ES-I3 (cell line): ENCODE measurements around the gene CDH15.

Experiments
- H3K36me3 ChIP-seq: 2 replicates; pipeline ENCODE4 v1.6.1; 2013; ENCODE audit warnings: mild to moderate bottlenecking, low read length, control low read depth, moderate library complexity; ENCODE audit not compliant: insufficient read depth
- H3K4me1 ChIP-seq: 2 replicates; pipeline ENCODE4 v1.6.1; 2013; ENCODE audit warnings: mild to moderate bottlenecking, control low read depth, low read length; ENCODE audit not compliant: insufficient read depth
- H3K9ac ChIP-seq: 2 replicates; pipeline ENCODE4 v1.6.1; 2013; ENCODE audit warnings: low read depth, mild to moderate bottlenecking, low read length, moderate library complexity
- H3K9me3 ChIP-seq: 2 replicates; pipeline ENCODE4 v1.6.1; 2013; ENCODE audit warnings: mild to moderate bottlenecking, low read length, moderate library complexity; ENCODE audit not compliant: control insufficient read depth, insufficient read depth

The CDH15 gene, protein sequence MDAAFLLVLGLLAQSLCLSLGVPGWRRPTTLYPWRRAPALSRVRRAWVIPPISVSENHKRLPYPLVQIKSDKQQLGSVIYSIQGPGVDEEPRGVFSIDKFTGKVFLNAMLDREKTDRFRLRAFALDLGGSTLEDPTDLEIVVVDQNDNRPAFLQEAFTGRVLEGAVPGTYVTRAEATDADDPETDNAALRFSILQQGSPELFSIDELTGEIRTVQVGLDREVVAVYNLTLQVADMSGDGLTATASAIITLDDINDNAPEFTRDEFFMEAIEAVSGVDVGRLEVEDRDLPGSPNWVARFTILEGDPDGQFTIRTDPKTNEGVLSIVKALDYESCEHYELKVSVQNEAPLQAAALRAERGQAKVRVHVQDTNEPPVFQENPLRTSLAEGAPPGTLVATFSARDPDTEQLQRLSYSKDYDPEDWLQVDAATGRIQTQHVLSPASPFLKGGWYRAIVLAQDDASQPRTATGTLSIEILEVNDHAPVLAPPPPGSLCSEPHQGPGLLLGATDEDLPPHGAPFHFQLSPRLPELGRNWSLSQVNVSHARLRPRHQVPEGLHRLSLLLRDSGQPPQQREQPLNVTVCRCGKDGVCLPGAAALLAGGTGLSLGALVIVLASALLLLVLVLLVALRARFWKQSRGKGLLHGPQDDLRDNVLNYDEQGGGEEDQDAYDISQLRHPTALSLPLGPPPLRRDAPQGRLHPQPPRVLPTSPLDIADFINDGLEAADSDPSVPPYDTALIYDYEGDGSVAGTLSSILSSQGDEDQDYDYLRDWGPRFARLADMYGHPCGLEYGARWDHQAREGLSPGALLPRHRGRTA

DNA sequence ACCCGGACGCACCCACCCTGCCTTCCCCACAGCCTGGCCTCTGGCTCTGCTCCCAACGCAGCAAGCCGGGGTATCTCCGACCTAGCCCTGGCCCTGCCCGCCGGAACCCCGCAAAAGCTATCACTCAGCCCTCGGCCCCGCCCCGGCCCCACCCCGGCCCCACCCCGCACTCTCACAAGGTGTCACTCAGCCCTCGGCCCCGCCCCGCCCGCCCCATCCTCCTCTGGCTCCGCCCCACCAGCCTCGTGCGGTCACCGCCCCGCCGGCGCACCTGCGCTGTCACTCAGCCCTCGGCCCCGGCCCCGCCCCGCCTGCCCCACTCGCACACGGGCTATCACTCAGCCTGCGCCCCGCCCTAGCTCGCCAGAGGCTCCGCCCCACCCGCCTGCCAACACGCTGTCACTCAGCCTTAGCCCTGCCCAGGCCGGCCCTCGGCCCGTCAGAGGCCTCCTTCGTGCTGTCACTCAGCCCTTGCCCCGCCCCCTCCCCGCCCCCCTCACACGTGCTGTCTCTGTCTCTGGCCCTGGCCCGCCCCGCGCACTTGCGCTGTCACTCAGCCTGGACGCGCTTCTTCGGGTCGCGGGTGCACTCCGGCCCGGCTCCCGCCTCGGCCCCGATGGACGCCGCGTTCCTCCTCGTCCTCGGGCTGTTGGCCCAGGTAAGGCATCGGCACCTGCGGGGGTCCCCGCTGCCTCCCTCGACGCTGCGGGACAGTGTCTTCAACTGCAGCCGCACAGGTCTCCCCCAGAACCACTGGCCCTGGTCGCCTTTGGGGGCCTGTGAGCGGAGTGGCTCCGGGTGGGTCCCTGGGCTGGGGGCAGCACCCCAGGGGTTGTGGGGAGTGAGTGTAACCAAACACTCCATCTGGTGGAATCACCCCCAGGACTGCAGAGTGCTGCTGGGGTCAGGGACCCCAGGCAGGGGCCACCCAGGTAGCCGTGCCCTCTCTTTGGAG, at the start of gene CDH15:
CDH15 (plus strand) TSS at position 533 of the 955 bp plus-strand sequence; CDS start at position 617, 84 bp downstream.
- Histone ChIP-seq H3K4me1 (peaks cover 18% of the 10 kb centered on the region; the same call in 1 of the 2 replicates), H3K36me3 (no peaks in the 10 kb centered on the region), H3K9me3 (no peaks in the 10 kb centered on the region), H3K9ac (peak within 1 kb of the TSS; percentile 54; the same call in 1 of the 2 replicates)

DNA sequence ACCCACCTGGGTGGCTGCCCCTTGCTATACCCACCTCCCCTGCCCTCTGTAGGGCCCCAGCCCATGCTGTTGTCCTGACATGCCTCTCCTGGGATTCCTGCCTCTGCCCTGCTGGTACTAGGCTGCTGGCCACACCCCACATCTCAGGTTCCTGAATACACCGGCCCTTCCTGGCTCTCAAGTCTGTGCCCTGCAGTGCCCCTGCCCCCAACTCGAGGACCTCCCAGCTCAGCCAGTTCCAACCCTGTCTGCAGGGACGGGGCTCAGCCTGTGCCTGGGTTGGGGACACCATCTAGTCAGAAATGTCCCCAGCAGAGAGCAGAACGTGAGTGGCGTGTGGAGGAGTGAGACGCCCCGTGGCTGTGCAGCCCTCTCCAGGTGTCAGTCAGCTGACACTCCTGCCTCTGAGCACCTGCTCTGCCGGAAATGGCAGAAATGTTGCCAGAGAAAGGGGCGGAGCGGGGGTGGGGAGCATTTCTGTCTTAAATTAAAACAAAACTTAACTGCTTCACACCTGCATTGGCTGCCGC, 49.2 kb upstream of the CDH15 start:
- no peak overlapping the region for H3K9ac ChIP-seq
- no peaks in the 10 kb centered on the region for H3K4me1 ChIP-seq
- no peaks in the 10 kb centered on the region for H3K9me3 ChIP-seq
- H3K36me3 ChIP-seq = peaks cover 14% of the 10 kb centered on the region

DNA sequence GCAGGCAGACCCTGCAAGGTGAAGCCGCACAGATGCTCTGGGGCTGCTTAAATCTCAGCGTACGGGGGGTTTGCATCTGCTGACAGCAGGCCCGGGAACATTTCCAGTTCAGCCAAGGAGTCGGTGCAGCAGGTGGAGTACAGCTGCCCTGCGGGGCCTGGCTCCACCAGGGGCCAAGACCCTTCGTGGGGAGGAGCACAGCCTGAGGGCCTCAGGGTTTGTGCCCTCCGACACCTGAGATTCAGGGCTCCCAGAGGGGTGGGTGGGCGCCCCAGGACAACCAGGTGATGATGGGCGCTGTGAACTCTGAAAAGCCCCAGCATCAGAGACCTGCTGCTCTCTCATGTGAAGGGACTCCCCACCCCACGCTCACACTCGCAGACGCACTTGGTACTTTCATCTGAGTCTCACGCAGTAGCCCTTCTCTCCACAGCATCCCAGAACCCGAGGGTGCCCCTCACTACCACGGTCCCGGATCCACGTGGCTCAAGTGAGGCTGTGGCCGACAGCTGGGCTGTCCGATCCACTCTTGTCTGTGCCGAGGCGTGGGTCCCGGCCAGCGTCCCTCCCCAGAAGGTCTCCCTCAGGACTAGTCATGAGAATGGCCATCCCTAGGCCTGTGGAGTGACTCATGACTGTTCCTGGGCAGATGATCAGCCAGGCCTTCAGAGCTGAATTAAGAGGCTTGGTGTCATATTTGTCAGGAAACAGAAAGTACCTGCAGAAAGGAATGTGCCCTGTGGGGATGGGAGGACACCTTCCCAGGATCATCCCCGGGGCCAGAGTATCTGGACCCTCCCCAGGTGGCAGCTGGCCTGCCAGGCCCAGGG, 48.3 kb upstream of the CDH15 start:
- Histone ChIP-seq H3K9me3 (no peaks in the 10 kb centered on the region), H3K4me1 (no peaks in the 10 kb centered on the region), H3K36me3 (peaks cover 14% of the 10 kb centered on the region), H3K9ac (no peak overlapping the region)

DNA sequence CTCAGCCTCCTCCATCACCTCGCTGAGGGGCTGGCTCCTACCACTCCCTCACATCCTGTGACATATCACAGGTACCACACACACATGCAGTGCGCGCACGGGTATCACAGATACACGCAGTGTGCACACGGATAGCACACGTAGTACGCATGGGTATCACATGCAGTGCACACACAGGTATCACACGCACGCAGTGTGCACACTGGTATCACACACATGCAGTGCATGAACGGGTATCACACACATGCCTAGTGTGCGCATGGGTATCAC, 47.8 kb upstream of the CDH15 start:
- Histone ChIP-seq H3K36me3 (peaks cover 14% of the 10 kb centered on the region), H3K9me3 (no peaks in the 10 kb centered on the region), H3K9ac (no peak overlapping the region)

DNA sequence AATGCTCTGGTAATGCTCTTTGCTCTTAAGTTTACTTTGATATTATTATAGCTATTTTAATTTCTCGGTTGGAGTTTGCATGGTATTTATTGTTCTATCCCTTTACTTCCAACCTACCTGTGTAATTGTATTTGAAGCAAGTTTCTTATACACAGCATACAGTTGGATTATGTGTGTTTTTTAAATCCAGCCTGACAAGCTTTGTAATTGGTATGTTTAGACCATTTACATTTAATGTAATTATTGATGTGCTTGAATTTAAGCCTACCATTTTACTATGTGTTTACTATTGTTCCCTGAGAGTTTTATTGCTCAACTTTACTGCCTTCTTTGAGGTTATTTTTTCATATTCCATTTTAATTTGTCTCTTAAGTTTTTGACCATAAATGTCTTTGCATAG, 42.2 kb upstream of the CDH15 start:
- Histone ChIP-seq H3K9ac (no peak overlapping the region), H3K36me3 (peaks cover 2% of the 10 kb centered on the region; the same call in 1 of the 2 replicates), H3K9me3 (no peaks in the 10 kb centered on the region), H3K4me1 (no peaks in the 10 kb centered on the region)

More for the DNA sequence above, 47.8 kb upstream of the CDH15 start:
- H3K4me1 ChIP-seq = no peaks in the 10 kb centered on the region

DNA sequence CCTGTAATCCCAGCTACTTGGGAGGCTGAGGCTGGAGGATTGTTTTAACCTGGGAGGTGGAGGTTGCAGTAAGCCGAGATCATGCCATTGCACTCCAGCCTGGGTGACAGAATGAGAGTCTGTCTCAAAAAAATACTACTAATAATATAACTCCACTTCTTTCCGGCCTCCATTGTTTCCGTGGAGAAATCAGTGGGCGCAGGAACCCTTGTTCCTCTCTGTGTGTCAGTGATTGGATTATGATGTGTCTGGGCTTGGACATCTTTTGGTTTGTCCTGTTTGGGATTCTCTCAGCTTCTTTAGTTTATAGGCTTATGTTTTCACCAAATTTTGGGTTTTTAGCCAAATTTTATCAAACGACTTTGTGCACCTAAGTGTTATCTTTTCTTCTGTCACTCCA, 41.1 kb upstream of the CDH15 start:
- Histone ChIP-seq H3K36me3 (no peaks in the 10 kb centered on the region; the same call in 1 of the 2 replicates), H3K9ac (no peak overlapping the region)

DNA sequence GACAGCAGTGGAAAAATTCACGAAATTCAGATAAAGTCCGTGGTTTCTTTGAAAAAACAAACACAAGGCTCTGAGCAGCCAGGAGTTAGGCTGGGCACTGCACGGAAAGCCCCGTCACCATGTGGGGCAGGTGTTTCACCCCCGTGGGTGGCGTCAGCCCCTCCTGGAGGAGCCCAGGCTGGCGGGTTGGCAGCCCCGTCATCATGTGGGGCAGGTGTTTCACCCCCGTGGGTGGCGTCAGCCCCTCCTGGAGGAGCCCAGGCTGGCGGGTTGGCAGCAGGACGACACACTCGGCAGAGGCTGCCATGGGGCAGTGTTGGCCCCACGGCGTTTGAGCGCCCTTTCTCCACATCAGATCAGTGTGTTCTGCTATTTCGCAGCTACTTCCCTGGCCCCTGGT, 39.8 kb upstream of the CDH15 start:
- no peaks in the 10 kb centered on the region for H3K9me3 ChIP-seq
- H3K36me3 ChIP-seq = no peaks in the 10 kb centered on the region
- no peak overlapping the region for H3K9ac ChIP-seq
- H3K4me1 ChIP-seq = no peaks in the 10 kb centered on the region

More for the DNA sequence above, 41.1 kb upstream of the CDH15 start:
- Histone ChIP-seq H3K4me1 (no peaks in the 10 kb centered on the region), H3K9me3 (no peaks in the 10 kb centered on the region)

DNA sequence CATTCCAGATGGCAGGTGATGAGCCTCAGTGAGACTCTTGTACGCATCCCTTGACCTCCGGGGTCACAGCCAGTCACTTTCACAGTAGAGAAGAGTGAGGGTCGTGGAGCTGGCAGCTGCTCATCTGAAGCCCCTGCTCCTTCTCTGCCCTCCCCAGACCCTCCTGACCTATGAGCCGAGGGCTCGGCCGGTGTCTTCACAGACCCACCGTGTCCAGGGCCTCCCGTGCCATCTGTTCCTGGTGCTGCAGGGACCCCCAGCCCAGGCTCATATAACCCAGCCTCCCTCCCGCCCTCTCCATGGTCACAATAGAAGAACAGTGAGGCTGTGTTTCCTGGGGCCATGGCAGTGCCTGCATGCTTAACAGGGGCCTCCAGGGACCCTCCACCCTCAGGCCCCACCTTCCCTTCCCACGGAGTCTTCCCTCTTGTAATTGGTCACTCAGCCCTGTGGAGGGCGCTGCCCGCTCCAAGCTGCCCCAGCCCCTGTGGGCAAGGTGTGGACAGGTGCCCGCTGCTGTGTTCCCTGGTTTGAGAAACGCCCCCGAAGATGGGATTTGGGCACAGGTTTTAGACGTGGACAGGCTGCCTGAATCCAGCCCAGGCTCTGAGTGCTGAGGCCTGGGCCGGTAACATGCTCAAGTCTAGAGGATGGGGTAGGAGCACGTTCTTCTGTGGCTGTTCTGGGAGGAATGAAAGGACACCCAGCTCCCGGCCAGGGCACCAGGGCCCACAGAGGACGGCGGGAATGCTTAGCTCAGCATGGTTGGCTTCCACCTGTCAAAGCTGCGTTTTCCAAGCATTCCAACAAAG, 39.1 kb upstream of the CDH15 start:
- H3K36me3 ChIP-seq = no peaks in the 10 kb centered on the region
- no peak overlapping the region for H3K9ac ChIP-seq
- H3K4me1 ChIP-seq = no peaks in the 10 kb centered on the region
- no peaks in the 10 kb centered on the region for H3K9me3 ChIP-seq

DNA sequence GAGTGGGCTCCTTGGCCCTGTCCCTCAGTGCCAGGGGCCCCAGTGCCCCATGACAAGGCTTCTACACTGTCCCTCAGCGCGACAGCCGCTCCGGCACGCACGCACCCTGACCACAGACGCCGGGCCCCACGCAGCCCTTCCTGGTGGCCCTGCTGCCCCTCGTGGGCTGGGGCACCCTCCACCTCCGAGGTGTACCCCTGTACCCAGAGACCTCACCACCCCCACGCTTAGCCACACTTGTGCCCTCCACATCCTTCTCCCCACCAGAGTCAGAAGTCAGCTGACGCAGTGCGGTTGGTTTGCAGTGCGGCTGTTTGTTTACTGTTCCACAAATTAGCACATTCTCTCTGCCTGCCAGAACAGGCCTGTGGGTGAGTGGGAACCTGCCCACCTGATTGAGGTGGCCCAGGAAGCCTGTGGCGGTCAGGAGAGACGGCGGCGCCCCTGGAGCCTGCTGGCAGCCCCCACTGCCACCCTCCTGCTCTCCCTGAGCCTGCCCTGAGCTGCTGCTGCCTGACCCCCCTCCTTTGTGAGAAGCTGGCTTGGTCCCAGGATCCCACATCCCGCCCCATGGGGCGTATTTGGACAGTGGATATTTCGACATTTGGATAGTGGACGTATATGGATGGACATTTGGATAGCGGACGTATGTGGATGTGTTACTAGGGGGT, 38.0 kb upstream of the CDH15 start:
- no peaks in the 10 kb centered on the region for H3K4me1 ChIP-seq
- no peaks in the 10 kb centered on the region for H3K9me3 ChIP-seq
- no peaks in the 10 kb centered on the region for H3K36me3 ChIP-seq
- no peak overlapping the region for H3K9ac ChIP-seq

DNA sequence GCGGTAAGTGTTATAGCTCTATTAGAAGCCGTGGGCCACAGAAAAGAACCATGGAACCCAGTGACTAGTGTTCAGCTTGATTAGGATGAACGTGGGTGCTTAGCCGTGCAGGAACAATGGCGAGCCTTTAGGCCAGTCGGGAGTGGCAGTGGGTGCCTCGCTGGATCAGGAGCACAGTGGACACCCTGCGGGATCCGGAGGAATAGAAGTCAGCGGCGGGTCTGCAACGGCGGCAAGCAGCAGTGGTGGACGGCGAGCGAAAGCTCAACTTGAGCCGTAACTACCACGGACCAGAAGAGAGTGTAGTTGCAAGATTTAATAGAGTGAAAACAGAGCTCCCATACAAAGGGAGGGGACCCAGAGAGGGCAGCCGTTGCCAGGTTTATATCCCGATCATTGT, 37.3 kb upstream of the CDH15 start:
- no peaks in the 10 kb centered on the region for H3K9me3 ChIP-seq

DNA sequence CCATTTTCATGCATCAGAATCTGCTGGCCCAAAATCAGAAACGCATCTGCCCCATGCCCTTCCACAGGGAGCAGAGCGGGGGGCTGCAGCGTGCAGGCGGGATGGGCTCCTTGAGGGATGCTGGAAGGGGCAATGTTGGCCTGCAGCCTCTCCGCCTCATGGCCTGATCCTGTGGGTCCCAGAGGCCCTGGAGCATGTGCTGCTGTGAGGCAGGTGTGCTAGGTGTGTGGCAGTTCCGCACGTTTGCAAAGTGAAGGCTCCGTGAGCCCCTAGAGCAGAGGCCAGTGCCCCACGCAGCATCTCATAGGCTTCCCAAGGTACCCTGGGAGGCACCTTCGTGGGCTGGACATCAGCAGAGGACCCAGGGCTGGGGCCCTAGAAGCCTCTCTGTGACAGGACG, 36.4 kb upstream of the CDH15 start:
- no peaks in the 10 kb centered on the region for H3K9me3 ChIP-seq
- H3K36me3 ChIP-seq = no peaks in the 10 kb centered on the region
- H3K4me1 ChIP-seq = no peaks in the 10 kb centered on the region
- H3K9ac ChIP-seq = no peak overlapping the region

More for the DNA sequence above, 37.3 kb upstream of the CDH15 start:
- Histone ChIP-seq H3K36me3 (no peaks in the 10 kb centered on the region), H3K4me1 (no peaks in the 10 kb centered on the region), H3K9ac (no peak overlapping the region)

DNA sequence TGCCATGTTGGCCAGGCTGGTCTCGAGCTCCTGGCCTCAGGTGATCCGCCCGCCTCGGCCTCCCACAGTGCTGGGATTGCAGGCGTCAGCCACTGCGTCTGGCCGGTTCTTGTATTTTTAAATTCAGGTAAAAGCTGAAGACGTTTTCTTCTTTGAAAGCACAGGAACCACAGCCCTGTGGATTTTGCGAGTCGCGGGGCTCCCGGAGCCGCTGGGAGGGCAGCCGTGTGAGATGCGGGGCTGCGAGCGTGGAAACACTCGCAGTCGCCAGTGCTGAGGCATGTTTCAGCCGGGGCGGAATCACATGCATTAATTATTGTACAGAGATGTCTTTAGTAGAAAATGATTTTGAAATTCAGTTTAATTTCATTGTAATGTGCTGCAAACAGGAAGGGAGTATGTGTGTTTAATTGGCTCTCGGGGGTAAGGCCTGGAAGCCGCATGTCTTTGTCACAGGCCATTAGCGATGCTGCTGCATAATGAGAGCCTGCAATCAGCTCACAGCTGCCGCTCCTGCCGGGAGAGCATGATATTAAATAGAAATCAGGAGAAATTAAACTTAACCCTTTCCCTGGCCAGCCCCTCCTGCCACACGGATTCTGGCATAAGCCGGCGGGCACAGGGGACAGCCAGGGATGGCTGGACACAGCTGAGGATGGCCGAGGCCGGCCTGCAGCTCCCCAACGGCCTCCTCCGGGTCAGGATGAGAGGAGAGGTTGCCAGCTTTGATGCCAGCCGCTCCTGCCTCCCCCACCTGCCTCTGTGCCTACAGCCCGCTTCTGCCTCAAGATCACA, 35.4 kb upstream of the CDH15 start:
- Histone ChIP-seq H3K36me3 (peaks cover 3% of the 10 kb centered on the region), H3K9ac (no peak overlapping the region), H3K4me1 (no peaks in the 10 kb centered on the region)

More for the DNA sequence above, 35.4 kb upstream of the CDH15 start:
- H3K9me3 ChIP-seq = no peaks in the 10 kb centered on the region
